ENCODE results near the gene GRAMD4.
A peak's percentile ranks its signal among the peaks of the same experiment; 100 is the strongest.

The GRAMD4 gene

DNA sequence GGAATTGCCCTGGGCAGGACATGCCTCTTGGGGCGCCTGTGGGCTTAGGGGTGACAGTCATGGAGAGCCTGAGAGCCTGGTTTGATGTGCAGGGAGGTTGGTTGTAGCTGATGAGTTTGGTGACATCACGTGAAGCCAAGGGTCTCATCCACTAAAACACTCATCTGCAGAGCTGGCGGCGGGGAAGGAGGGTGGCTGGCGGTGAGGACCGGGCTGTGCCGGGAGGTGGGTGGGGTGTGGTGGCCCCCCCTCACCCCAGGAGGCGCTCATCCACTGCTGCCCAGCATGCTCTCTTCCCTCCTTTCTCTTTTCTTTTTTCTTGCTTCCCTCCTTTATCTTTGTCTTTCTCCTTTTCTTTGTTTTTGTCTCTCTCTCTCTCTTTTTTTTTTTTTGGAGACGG lies 49.0 kb downstream of the GRAMD4 start:
- Mint-ChIP-seq H3K36me3 (peaks cover 57% of the 10 kb centered on the region), H3K9me3 (no peaks in the 10 kb centered on the region), H3K4me3 (no peak overlapping the region), H3K27me3 (no peaks in the 10 kb centered on the region), H3K4me1 (peaks cover 25% of the 10 kb centered on the region), H3K27ac (no peak overlapping the region)
- ATAC-seq, result no peak

DNA sequence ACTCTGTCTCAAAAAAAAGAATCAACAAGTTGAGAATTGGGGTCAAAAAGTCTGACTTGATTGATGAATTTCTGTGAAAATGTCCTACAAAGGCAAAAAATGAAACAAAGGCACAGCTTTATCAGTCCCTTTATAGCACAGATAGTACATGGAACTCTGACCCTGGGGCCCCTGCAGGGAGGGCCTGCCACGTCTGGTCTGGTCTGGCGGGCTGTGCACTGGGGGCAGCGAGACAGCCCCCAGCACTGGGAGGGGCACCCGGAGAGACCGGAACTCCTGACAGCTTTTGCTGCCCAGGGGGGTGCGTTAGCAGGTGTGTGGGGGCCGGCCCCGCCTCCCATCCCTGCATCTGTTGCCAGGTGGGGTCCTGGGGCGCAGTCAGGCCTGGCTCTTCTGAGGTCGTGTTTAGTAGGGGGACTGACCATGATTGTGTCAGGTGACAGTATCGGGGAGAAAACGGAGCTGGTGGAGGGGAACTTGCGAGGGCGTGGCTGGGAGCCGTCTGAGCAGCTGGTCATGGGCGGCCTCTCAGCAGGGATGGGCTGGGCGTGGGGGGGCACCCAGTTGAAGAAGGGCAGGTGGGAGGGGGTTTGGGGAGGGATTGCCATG lies 51.7 kb downstream of the GRAMD4 start:
- Mint-ChIP-seq H3K9me3 (no peaks in the 10 kb centered on the region), H3K27me3 (no peaks in the 10 kb centered on the region), H3K36me3 (peaks cover 63% of the 10 kb centered on the region), H3K4me1 (peaks cover 32% of the 10 kb centered on the region), H3K4me3 (peak overlapping the region; percentile 66), H3K27ac (peak overlapping the region; percentile 78)
- peak; percentile 49 for ATAC-seq

DNA sequence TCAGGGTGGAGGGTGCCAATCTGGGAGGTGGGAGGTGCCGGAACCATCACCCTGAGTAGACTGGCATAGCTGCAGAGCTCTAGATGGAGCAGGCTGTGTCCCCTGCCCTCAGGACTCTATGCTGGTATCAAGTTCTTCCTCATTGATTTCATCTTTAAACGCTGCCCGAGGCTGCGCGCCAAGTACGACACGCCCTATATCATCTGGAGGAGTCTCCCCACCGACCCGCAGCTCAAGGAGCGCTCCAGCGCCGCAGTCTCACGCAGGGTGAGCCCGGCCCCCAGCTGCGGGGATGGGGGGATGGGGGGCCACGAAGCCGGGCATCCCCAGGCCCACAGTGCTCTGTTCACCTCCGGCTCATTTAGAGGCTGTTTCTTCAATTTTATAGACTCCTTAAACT lies 52.5 kb downstream of the GRAMD4 start:
- Mint-ChIP-seq H3K27ac (peak overlapping the region; percentile 78), H3K9me3 (no peaks in the 10 kb centered on the region), H3K4me3 (peak overlapping the region; percentile 66), H3K27me3 (no peaks in the 10 kb centered on the region), H3K4me1 (peaks cover 32% of the 10 kb centered on the region), H3K36me3 (peaks cover 71% of the 10 kb centered on the region)
- no peak for ATAC-seq

DNA sequence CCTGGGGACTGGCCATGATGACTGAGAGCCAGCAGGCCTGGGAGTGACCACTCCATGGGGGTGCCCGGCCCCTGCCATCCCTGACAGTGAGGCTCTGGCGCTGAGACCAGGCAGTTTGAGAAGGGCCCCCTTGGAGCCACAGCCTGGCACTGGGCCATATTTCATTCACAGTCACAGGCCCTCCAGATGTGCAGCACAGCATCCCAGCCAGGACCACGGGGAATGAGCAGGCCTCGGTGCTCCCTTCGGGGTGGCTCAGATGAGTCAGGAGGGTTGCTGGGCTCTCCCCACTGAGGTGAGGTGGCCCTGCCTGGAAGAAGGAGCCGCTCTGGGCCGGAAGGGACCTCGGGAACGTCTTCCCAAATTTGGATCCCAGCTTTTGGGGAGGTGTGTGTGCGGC lies 53.0 kb downstream of the GRAMD4 start:
- Mint-ChIP-seq H3K36me3 (peaks cover 75% of the 10 kb centered on the region), H3K27ac (peak overlapping the region; percentile 78), H3K4me3 (peak overlapping the region; percentile 65), H3K4me1 (peaks cover 32% of the 10 kb centered on the region), H3K27me3 (no peaks in the 10 kb centered on the region), H3K9me3 (no peaks in the 10 kb centered on the region)
- ATAC-seq, result no peak

DNA sequence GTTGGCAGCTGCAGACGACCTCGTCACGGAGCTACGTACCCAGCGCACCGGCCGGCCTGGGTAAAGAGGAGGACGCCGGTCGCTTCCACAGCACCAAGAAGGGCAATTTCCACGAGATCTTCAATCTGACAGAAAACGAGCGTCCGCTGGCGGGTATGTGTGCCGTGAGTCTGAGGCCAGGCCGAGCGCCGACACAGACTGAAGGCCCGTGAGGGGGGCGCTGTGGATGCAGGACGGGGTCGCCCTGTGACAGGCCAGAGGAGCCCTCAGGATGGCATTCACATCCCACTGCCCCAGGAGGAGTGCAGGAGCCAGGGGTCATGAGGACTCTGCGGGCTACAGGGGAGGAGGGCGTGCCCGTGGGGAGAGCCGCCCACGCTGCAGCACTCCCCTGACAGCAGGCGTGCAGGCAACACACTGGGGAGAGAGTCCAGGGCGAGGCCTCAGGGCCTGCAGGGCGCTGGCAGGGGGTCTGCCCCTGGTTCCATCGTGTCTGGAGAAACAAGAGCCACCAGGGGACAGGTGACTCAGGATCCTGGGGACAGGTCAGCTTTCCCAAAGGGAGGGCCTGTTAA lies 53.6 kb downstream of the GRAMD4 start:
- peak overlapping the region; percentile 78 for H3K27ac Mint-ChIP-seq
- peak overlapping the region; percentile 65 for H3K4me3 Mint-ChIP-seq
- ATAC-seq, result peak; percentile 56
- peaks cover 32% of the 10 kb centered on the region for H3K4me1 Mint-ChIP-seq
- peaks cover 75% of the 10 kb centered on the region for H3K36me3 Mint-ChIP-seq
- H3K9me3 Mint-ChIP-seq, result no peaks in the 10 kb centered on the region
- H3K27me3 Mint-ChIP-seq, result no peaks in the 10 kb centered on the region

DNA sequence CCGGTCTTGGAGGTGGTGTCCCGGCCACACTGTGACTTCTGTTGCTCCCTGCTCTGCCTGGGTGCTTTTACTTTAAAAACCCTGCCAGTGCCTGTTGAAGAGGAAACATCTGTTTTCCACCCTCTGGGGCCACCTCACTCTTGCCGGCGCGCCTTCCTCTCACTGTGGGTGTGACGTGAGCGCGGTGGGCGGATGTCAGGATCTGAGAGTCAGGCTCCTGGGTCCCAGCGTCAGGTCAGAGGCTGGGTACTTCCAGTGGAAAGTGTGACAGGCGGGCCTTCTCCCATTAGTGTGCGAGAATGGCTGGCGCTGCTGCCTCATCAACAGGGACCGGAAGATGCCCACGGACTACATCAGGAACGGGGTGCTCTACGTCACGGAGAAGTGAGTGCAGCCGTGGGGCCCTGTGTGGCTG lies 54.2 kb downstream of the GRAMD4 start:
- ATAC-seq, result peak; percentile 87
- Mint-ChIP-seq H3K4me1 (peaks cover 32% of the 10 kb centered on the region), H3K9me3 (no peaks in the 10 kb centered on the region), H3K4me3 (peak overlapping the region; percentile 65), H3K27me3 (no peaks in the 10 kb centered on the region), H3K36me3 (peaks cover 70% of the 10 kb centered on the region), H3K27ac (peak overlapping the region; percentile 78)

DNA sequence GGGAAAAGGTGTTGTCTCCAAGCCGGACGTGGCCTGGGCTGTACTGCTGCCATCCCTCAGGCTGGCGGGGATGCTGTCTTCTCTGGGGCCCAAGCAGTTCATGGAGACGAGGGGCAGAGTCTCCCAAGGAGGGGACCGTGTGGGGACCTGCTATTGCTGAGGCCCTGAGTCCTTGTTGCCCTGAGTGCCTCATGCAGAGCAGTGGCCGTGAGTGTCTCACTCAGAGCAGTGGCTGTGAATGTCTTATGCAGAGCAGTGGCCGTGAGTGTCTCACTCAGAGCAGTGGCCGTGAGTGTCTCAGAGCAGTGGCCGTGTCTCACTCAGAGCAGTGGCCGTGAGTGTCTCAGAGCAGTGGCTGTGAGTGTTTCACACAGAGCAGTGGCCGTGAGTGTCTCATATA lies 54.7 kb downstream of the GRAMD4 start:
- Mint-ChIP-seq H3K4me1 (peaks cover 32% of the 10 kb centered on the region), H3K36me3 (peaks cover 67% of the 10 kb centered on the region), H3K27me3 (no peaks in the 10 kb centered on the region), H3K4me3 (peak overlapping the region; percentile 65), H3K9me3 (no peaks in the 10 kb centered on the region), H3K27ac (peak overlapping the region; percentile 78)
- no peak for ATAC-seq

DNA sequence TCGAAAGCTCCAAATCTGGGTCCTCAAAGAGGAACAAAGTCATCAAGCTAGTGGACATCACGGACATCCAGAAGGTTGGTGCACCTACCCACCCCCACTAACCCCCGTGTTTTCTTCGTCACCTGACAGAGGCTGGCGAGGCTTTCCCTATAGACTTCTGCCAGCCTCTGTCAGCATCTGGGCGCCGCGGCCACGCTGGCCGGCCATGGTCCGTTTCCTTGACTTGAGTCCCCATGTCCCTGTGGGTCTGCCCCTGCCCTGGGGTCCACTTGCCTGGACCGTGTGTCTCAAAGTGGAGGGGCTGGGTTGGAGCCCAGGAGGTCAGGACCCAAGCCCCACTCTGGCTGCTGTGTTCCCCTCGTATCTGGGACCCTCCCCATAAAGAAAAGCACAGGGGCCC lies 55.3 kb downstream of the GRAMD4 start:
- Mint-ChIP-seq H3K4me3 (no peak overlapping the region), H3K36me3 (peaks cover 71% of the 10 kb centered on the region), H3K9me3 (no peaks in the 10 kb centered on the region), H3K27me3 (no peaks in the 10 kb centered on the region), H3K4me1 (peaks cover 32% of the 10 kb centered on the region), H3K27ac (no peak overlapping the region)
- ATAC-seq, result no peak

DNA sequence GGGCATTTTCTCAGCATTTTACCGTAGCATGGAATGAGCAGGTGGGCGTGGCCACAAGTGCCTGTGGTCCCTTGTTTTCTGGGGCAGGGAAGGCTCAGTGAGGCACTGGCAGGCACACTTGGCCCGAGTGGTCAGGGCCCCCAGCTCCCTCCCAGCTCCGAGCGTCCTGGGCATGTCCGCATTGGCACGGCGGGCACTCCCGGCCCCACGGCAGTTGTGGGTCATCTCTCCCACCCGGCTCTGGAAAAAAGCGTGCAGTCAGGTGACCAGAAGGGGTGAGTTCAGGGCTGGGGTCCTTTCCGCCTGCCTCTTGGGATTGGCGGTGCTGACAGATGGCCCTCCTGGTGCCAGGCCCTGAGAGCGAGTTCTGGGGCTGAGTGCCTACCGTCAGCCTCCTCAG lies 55.8 kb downstream of the GRAMD4 start:
- peaks cover 32% of the 10 kb centered on the region for H3K4me1 Mint-ChIP-seq
- ATAC-seq, result no peak
- H3K36me3 Mint-ChIP-seq, result peaks cover 71% of the 10 kb centered on the region
- no peak overlapping the region for H3K4me3 Mint-ChIP-seq
- no peaks in the 10 kb centered on the region for H3K27me3 Mint-ChIP-seq
- no peaks in the 10 kb centered on the region for H3K9me3 Mint-ChIP-seq
- no peak overlapping the region for H3K27ac Mint-ChIP-seq

DNA sequence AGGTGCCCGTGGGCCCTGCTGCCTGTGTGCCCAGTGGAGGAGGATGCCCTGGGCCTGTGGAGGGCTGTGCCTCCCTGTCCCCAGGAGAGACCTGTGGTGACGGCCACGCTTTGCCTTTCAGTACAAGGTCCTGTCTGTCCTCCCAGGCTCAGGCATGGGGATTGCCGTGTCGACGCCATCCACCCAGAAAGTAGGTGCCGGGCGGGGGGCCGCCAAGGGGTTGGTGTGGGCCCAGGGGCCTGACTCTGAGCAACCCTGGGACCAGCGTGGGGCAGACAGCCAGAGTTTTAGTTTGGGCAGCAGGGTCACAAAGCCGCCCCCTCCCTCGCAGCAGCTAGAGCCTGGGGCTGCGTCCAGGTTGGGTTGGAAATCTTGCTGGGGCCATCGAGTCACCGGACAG lies 56.3 kb downstream of the GRAMD4 start:
- Mint-ChIP-seq H3K27me3 (no peaks in the 10 kb centered on the region), H3K4me3 (no peak overlapping the region), H3K27ac (no peak overlapping the region), H3K9me3 (no peaks in the 10 kb centered on the region), H3K4me1 (peaks cover 38% of the 10 kb centered on the region), H3K36me3 (peaks cover 71% of the 10 kb centered on the region)
- ATAC-seq, result no peak

DNA sequence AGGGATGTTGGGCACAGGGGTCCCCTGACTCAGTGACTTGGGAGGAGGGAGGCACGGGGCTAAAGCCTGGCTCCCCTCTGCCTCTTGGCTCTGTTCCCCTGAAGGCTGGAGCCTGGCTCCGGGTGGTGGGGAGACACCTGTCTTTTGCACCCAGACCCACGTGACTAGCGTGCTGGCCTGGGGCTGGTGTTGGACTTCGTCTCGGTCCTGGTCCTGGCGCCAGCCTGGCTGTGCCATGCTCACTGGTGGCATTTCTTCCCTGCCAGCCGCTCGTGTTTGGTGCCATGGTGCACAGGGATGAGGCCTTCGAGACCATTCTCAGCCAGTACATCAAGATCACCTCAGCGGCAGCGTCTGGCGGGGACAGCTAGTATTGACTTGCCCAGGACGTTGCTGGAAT lies 56.7 kb downstream of the GRAMD4 start:
- Mint-ChIP-seq H3K9me3 (no peaks in the 10 kb centered on the region), H3K4me1 (peaks cover 40% of the 10 kb centered on the region), H3K27me3 (no peaks in the 10 kb centered on the region), H3K27ac (no peak overlapping the region), H3K4me3 (no peak overlapping the region), H3K36me3 (peaks cover 70% of the 10 kb centered on the region)
- ATAC-seq, result no peak

DNA sequence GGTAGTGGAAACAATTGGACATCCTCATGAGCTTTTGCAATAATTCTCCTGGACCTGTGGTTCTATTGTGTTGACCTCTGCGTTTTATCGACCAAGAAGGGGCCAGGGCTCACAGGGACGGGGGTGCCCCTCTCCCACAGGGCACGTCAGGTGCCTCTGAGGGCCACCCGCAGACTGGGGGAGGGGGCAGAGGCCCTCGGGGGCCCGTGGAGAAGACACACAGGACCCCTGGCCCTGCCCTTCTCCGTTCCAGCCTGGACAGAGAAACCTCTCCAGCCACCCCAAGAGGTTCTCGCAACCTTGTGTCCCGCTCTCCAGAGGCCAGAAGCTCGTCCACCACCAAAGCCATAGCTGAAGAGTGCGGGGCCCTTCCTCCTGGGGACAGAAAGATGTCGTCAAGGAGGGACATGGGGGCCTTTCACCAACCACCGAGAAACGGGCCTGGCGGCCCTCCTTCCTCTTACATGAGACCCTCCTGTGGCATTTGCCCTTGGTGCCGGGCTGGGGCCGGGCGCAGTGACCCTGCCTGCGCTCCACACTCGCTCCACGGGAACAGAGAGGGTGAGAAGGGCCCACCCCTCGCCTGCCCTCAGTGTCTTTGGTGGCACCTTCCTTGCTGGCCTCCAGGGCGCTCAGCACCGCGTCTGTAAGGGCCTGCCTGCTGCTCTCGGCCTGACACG lies 57.3 kb downstream of the GRAMD4 start:
- H3K27me3 Mint-ChIP-seq, result no peaks in the 10 kb centered on the region
- H3K4me3 Mint-ChIP-seq, result no peak overlapping the region
- H3K27ac Mint-ChIP-seq, result no peak overlapping the region
- H3K36me3 Mint-ChIP-seq, result peaks cover 64% of the 10 kb centered on the region
- ATAC-seq, result no peak
- no peaks in the 10 kb centered on the region for H3K9me3 Mint-ChIP-seq
- H3K4me1 Mint-ChIP-seq, result peaks cover 34% of the 10 kb centered on the region

DNA sequence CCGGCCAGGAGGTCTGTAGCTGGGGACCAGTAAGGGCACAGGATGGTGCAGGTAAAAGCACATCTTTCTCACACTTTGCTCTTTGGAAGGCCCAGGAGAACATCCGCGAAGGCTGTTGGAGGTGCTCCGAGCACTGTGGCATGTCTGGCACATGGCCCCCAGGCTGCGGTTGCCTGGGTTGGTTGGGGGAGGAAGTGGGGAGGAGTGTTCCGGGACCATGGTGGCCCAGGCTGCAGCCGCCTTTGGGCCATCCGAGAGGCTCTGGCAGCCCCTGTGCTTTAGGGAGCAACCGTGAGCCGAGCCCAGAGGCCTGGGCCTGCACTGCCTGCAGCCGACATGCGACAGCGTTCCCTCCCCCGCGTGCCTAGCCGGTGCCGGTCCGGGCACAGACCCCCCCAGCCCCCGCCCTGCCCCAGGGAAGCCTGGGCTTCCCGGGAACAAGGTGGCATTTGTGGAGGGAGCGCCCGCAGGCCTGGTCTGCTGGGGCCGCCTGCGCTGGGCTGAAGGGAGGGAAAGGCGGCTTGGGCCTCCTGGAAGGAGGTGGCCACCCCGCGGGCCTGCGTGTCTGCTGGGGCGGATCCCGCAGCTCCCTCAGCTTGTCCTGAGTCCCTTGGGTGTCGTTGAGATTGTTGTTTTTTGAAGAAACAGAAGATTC lies 57.9 kb downstream of the GRAMD4 start:
- peaks cover 28% of the 10 kb centered on the region for H3K4me1 Mint-ChIP-seq
- no peaks in the 10 kb centered on the region for H3K27me3 Mint-ChIP-seq
- H3K4me3 Mint-ChIP-seq, result no peak overlapping the region
- peaks cover 57% of the 10 kb centered on the region for H3K36me3 Mint-ChIP-seq
- no peak overlapping the region for H3K27ac Mint-ChIP-seq
- no peaks in the 10 kb centered on the region for H3K9me3 Mint-ChIP-seq
- no peak for ATAC-seq

DNA sequence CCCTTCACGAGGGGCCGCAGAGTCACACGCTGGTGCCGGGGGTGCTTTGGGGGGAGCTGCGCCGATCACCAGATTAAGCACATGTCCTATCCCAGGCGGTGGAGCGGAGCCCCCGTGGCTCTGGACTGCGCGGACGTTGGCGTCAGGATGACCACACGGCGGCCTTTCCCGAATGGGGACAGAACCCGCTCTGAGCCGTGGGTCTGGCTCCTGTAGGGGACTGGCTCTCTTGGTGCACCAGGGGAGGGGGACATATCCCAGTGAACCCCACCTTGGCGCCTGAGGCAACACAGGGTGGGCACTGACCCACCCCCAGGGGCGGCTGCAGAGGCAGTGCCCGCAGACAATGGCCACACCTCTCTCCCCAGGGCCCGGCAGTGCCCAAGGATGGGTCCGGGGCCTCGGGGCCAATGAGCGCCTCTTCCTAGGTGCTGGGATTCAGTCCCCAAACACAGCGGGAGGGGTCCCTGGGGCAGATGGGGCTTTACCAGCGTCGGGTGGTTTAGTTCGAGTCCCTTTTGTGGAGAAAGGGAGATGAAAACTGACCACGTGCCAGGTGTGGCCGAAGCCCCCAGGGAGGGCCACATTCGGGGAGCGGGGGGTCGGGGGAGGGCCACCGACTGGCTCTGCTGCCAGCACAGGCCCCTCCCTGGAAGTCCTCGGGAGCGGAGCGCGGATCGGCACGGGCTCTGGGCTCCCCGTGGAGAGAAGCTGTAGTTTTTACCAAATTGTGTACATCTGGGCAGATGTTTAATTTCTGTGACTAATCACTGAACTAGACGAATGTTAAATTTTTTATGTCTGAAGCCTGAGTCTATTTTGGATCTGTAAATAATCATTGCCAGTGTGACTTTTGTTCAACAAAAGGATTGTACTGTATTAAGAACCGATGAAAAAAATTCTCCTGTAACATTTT lies 58.9 kb downstream of the GRAMD4 start:
- H3K9me3 Mint-ChIP-seq, result no peaks in the 10 kb centered on the region
- H3K27ac Mint-ChIP-seq, result no peak overlapping the region
- no peak for ATAC-seq
- H3K4me3 Mint-ChIP-seq, result no peak overlapping the region
- H3K36me3 Mint-ChIP-seq, result peaks cover 50% of the 10 kb centered on the region
- H3K4me1 Mint-ChIP-seq, result peaks cover 25% of the 10 kb centered on the region
- H3K27me3 Mint-ChIP-seq, result no peaks in the 10 kb centered on the region
